ENCODE results near the gene HEPACAM.

The HEPACAM gene

DNA sequence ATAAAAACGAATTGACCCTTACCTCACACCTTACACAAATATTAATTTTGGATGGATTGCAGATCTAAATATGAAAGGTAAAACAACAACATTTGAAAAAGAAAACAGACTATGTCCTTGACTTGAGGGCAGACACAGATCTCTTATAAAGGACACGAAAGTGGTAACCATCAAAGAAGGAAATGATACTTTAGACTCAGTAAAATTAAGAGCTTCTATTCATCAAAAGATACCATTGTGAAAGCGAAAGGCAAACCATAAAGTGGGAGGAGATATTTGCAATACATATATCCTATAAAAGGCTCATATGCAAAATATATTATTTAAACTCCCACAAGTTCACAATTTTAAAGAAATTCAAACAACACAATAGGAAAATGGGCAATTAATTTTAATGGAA is 5.0 kb downstream of the HEPACAM start:
- Histone ChIP-seq H3K4me3 (ENCODE audit: low read depth in 1 of 2, low read length in 2 of 2) (no peak overlapping the region), H4K20me1 (ENCODE audit: insufficient read depth, low read length) (no peaks in the 10 kb centered on the region), H3K9ac (ENCODE audit: low read depth, low read length) (no peak overlapping the region), H3K4me2 (ENCODE audit: insufficient read depth, low read length) (no peak overlapping the region), H3K79me2 (ENCODE audit: insufficient read depth, low read length) (no peaks in the 10 kb centered on the region), H3K27me3 (ENCODE audit: insufficient read depth, low read length, poor library complexity) (peaks cover 5% of the 10 kb centered on the region), H3K27ac (ENCODE audit: low read length) (no peak overlapping the region), H3K36me3 (ENCODE audit: insufficient read depth, low read length) (no peaks in the 10 kb centered on the region), H3K4me1 (ENCODE audit: insufficient read depth, low read length) (no peaks in the 10 kb centered on the region), H2AFZ (ENCODE audit: low read depth, low read length) (no peak overlapping the region), H3K9me3 (ENCODE audit: insufficient read depth, low read length, severe bottlenecking) (no peaks in the 10 kb centered on the region)
- no peak for ATAC-seq (ENCODE audit: insufficient read depth, low read depth)
- TF ChIP-seq, protein P1, sequence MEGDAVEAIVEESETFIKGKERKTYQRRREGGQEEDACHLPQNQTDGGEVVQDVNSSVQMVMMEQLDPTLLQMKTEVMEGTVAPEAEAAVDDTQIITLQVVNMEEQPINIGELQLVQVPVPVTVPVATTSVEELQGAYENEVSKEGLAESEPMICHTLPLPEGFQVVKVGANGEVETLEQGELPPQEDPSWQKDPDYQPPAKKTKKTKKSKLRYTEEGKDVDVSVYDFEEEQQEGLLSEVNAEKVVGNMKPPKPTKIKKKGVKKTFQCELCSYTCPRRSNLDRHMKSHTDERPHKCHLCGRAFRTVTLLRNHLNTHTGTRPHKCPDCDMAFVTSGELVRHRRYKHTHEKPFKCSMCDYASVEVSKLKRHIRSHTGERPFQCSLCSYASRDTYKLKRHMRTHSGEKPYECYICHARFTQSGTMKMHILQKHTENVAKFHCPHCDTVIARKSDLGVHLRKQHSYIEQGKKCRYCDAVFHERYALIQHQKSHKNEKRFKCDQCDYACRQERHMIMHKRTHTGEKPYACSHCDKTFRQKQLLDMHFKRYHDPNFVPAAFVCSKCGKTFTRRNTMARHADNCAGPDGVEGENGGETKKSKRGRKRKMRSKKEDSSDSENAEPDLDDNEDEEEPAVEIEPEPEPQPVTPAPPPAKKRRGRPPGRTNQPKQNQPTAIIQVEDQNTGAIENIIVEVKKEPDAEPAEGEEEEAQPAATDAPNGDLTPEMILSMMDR (IDR thresholded peaks at IDR 0.05; ENCODE audit: borderline replicate concordance, extremely low read depth, low read length, poor library complexity, severe bottlenecking), result no peak
- no peak for TF ChIP-seq EZH2 (IDR thresholded peaks at IDR 0.05; ENCODE audit: borderline replicate concordance, low read depth, low read length, severe bottlenecking)
- no peak for DNase-seq

DNA sequence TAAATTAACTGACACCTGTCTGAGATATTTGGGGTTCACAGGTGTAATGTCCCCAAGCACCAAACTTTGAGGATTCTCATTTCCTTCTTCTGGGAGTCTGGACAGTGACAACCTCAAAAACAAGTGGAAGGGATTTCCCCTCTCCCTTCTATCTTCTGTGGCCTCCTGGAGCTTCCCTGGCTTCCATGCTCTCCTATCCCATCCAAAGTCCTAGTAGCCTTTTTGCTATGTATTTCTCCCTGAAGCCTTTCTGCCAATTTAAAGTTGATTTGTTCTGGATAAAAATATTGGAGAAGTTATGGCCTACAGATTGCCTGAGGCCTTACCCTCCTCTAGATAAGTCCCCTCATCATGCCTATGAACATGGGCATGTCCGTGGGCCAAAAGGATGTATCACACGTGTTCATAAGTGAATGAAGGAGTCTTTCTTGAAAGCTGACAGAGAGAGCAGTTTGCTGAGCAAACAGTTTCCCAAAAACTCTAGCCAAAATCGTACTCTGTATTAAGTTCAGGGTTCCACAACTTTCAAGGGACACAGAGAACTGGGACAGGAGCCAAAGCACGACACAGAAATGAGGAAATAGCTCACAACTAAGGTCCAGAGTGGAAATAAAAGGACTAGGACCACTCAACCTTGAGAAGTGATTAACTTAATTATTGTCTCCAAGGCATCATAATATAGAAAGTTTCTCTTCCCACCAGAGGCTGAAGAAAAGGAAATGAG is 6.7 kb downstream of the HEPACAM start:
- no peaks in the 10 kb centered on the region for H3K36me3 ChIP-seq (ENCODE audit: insufficient read depth, low read length)
- H3K9me3 ChIP-seq (ENCODE audit: insufficient read depth, low read length, severe bottlenecking), result no peaks in the 10 kb centered on the region
- no peak overlapping the region for H2AFZ ChIP-seq (ENCODE audit: low read depth, low read length)
- no peaks in the 10 kb centered on the region for H3K79me2 ChIP-seq (ENCODE audit: insufficient read depth, low read length)
- no peak for DNase-seq
- no peak overlapping the region for H3K4me3 ChIP-seq (ENCODE audit: low read depth in 1 of 2, low read length in 2 of 2)
- no peak overlapping the region for H3K27ac ChIP-seq (ENCODE audit: low read length)
- H3K4me2 ChIP-seq (ENCODE audit: insufficient read depth, low read length), result no peak overlapping the region
- ATAC-seq (ENCODE audit: insufficient read depth, low read depth), result no peak
- H3K27me3 ChIP-seq (ENCODE audit: insufficient read depth, low read length, poor library complexity), result no peaks in the 10 kb centered on the region
- H3K9ac ChIP-seq (ENCODE audit: low read depth, low read length), result no peak overlapping the region
- no peaks in the 10 kb centered on the region for H4K20me1 ChIP-seq (ENCODE audit: insufficient read depth, low read length)
- no peak for TF ChIP-seq EZH2 (IDR thresholded peaks at IDR 0.05; ENCODE audit: borderline replicate concordance, low read depth, low read length, severe bottlenecking)
- TF ChIP-seq, protein P1 (IDR thresholded peaks at IDR 0.05; ENCODE audit: borderline replicate concordance, extremely low read depth, low read length, poor library complexity, severe bottlenecking), result no peak
- no peaks in the 10 kb centered on the region for H3K4me1 ChIP-seq (ENCODE audit: insufficient read depth, low read length)

DNA sequence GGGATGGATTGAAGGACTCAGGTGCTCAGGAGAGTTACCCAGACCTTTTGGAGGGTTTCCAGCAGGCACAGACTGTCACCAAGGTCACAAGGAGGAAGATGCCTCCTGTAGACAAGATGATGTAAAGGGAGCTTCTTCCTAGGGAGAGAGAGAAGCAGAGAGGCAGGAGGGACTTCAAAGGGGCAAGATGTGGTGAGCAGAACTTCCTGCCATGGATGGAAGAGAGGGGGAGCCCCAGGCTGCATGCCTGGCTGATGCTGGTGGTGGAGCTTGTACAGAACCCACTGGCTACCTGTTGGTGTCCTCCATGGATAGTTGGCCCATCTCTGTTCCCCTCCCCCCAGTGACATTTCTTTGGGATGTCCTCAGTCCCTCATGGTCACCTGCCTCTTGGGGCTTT is 12.6 kb downstream of the HEPACAM start:
- peak; percentile 52 for DNase-seq
- H3K4me1 ChIP-seq (ENCODE audit: insufficient read depth, low read length), result no peaks in the 10 kb centered on the region
- H4K20me1 ChIP-seq (ENCODE audit: insufficient read depth, low read length), result no peaks in the 10 kb centered on the region
- no peak overlapping the region for H3K9ac ChIP-seq (ENCODE audit: low read depth, low read length)
- H3K79me2 ChIP-seq (ENCODE audit: insufficient read depth, low read length), result no peaks in the 10 kb centered on the region
- TF ChIP-seq, protein P1 (IDR thresholded peaks at IDR 0.05; ENCODE audit: borderline replicate concordance, extremely low read depth, low read length, poor library complexity, severe bottlenecking), result peak; percentile 42
- no peak for TF ChIP-seq EZH2 (IDR thresholded peaks at IDR 0.05; ENCODE audit: borderline replicate concordance, low read depth, low read length, severe bottlenecking)
- no peaks in the 10 kb centered on the region for H3K27me3 ChIP-seq (ENCODE audit: insufficient read depth, low read length, poor library complexity)
- no peak overlapping the region for H3K4me2 ChIP-seq (ENCODE audit: insufficient read depth, low read length)
- H3K36me3 ChIP-seq (ENCODE audit: insufficient read depth, low read length), result no peaks in the 10 kb centered on the region
- H3K27ac ChIP-seq (ENCODE audit: low read length), result no peak overlapping the region
- no peak overlapping the region for H2AFZ ChIP-seq (ENCODE audit: low read depth, low read length)
- no peak overlapping the region for H3K4me3 ChIP-seq (ENCODE audit: low read depth in 1 of 2, low read length in 2 of 2)
- peak; percentile 97 for ATAC-seq (ENCODE audit: insufficient read depth, low read depth)
- H3K9me3 ChIP-seq (ENCODE audit: insufficient read depth, low read length, severe bottlenecking), result no peaks in the 10 kb centered on the region

Data from DND-41 (cell line).